NCI-H1417 treated with DMSO at 0.1 percent for 48 hours (cell line): ENCODE measurements around the gene SCGB2B2.
"Not testable (repeated sequence)": the region's sequence is repeated elsewhere in the genome, so short reads cannot be mapped to it uniquely, and the experiment has no call there.

Source experiments
- DNase-seq: peaks from one replicate; lab custom pipeline; 2025; lab: John Stamatoyannopoulos, UW

The SCGB2B2 gene

GRCh38 chr19:34676697-34677385 is at the start of gene SCGB2B2:
Gene SCGB2B2, minus strand, starts transcription at chr19:34677159. Its CDS starts 82,596 bp downstream, at chr19:34594563.
- peak; percentile 79 for DNase-seq

DNA sequence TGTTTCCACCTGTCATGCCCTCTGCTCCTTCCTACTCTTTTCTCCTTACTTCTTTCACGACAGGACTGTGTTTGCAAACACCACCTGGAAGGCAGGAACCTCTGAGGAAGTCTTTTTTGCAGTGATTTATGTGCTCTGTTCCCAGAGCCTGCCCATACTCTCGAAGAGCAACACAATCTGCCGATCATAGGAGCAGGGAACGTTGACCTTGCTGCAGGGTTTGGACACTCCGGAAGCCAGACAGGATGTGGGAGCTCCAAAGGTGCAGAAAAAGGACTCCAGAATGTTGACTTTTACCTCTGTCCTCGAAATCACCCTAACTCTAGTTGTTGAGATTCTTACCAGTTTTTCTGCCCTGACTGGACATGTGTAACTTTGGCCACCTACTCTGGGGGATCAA is 48.4 kb upstream of the SCGB2B2 start:
- DNase-seq: no peak

- DNase-seq: no peak
Observed at GRCh38 chr19:34722353-34722752, 45.4 kb upstream of the SCGB2B2 start.

- no peak for DNase-seq
Observed at GRCh38 chr19:34715357-34715756, 38.4 kb upstream of the SCGB2B2 start.

DNA sequence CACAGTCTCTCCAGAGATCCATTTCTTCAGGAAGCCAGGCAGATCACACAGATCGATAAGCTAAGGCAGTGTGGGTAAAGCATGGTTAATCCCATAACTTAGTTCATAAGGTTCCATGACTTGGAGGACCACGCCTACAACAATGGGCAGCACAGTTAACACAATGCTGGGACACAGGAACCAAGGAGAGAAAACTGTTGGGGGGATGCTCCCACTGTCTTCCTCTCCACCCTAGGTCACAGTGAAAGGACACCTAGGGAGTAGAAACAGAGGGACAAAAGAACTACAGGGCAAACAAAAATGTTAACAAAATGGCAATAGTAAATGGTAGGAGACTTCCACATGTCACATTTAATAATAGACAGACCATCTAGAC is 36.3 kb upstream of the SCGB2B2 start:
- no peak for DNase-seq

- DNase-seq: peak; percentile 17
Observed at GRCh38 chr19:34712395-34713261, 35.7 kb upstream of the SCGB2B2 start.

DNA sequence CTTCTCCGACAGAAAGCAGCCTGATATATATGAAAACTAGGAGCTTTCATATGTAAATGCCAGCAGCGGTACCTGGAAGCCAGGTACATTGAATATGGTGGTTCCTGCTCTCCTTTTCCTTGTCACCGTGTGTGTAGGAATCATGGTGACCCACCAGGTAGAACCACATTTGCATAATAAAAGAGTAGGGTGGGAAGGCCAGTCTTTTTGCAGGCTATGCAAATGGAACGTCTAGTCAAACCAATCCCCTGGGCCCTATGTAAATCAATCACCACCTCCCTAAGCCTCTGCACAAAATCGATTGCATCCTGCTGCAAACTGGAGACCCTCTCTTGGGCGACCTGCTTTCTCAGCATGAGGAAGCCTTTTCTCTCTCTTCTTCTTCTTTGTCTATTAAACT is 34.9 kb upstream of the SCGB2B2 start:
- no peak for DNase-seq

- no peak for DNase-seq
Observed at GRCh38 chr19:34707661-34708060, 30.7 kb upstream of the SCGB2B2 start.

DNA sequence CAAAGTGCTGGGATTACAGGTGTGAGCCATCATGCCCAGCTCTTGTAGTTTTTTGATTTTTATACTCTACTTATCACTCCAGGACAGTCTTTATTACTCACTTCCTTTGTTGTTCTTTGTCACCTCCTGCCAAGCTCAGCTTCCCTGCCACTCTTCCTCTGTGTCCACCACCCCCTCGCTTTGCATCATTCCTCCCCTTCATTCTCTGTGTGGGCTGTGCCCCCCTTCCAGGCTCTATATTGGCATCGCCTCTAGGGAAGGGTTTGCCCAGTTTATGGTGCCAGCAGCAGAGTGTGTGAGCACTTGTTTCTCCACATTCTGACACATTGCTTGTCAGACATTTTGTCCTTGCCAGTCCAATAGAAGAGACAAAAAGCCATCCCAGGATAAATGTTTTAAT is 15.6 kb upstream of the SCGB2B2 start:
- DNase-seq: no peak

DNA sequence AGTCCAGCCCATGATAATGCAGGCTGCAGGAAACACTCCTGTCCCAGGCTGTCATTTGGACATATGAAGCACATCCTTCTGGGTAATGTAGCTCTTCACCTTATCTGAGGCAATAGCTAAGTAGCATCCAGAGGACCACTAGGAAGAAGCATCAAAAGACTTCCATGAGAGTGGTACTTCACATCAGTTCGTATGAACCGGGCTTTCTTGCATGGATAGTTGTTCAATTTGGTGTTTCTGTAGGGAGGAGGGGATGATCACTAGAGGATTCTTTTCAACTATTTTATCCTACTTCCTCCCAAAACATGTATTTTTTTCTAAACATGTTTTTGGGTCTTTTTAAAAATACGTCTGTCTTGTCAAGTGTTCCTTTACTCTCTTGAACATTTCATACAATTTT is 13.4 kb upstream of the SCGB2B2 start:
- no peak for DNase-seq

DNA sequence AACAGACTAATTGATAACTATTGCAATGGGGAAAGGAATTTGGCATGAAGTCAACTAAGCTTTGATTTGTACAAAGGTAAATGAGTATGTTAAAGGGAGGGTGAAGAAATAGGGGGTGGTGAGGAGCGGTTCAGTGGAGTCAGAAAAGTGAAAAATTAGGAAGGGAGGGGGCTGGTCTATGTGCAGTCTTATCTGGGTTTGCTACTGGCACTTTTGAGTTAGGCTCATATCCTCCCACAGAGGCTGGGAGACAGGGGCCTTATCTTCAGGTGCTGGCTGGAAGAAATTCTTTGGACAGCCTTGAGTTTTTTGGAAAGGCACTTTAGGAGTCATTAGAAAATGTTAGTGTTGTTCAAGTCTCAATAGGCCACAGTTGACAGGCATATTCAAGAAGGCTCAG is 11.6 kb upstream of the SCGB2B2 start:
- no peak for DNase-seq

DNA sequence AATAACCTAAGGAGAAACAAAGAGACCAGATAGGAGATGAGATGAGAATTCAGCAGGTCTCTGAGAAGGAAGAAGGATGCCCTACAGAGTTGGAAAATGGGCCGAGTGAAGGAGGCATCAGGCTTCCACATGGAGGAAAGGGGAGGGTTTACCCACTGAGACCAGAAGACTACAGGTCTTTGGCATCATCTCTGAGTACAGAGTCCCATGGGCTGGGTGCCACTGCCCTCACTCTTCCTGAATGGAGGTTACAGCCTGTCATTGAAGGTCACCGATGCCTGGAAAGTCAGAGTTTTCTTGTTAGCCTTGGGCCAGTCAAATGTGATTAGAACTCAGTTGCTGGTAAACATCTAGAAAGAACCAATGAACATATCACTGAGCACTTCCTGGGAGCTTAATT is 10.4 kb upstream of the SCGB2B2 start:
- DNase-seq: no peak

GRCh38 chr19:34686455-34686854 is 9.5 kb upstream of the SCGB2B2 start:
- DNase-seq: no peak

DNA sequence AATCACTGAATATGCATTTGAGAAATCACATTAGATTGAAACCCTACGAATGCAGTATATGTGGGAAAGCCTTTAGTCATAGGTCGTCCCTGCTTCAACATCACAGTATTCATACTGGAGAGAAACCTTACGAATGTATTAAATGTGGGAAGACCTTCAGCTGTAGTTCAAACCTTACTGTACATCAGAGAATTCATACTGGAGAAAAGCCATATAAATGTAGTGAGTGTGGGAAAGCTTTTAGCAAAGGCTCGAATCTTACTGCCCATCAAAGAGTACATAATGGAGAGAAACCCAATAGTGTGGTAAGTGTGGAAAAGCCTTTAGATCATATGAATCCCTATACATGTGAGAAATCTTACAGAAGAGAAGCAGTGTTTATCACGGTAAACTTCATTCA is 8.3 kb upstream of the SCGB2B2 start:
- not testable (repeated sequence) for DNase-seq

GRCh38 chr19:34681478-34681877 is 4.5 kb upstream of the SCGB2B2 start:
- DNase-seq: no peak

DNA sequence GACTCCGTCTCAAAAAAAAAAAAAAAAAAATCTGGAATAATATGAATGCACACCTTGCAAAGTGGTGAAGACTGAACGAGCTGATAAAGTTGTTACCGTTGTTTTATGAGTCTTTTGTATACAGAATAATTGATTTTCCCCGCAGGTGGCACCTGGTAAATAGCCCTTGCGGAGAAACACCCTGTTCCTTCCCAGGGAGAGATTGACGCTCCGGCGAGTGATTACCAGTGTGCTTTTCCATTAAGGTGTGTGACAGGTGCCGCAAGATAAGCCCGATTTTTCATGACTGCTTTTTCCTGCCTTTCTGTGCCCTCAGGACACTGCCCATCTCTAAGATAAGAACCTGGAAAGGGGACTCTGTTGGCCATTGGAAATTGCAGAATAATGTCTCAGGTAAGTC is 1.5 kb upstream of the SCGB2B2 start:
- DNase-seq: peak; percentile 6

DNA sequence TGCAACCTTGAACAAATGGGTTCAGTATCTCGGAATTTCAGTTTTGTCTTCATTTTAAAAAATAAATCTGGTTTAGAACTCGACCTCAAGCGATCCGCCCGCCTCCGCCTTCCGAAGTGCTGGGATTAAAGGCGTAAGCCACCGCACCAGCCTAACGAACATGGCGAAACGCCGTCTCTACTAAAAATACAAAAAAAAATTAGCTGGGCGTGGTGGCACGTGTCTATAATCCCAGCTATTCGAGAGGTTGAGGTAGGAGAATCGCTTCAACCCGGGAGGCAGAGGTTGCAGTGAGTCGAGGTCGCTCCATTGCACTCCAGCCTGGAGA is 1.1 kb upstream of the SCGB2B2 start:
- DNase-seq: no peak

- DNase-seq: peak; percentile 79
Observed at GRCh38 chr19:34677386-34678084, 576 bp upstream of the SCGB2B2 start, which contains the start of gene ZNF302. Gene ZNF302, plus strand, starts transcription at chr19:34677678. Its CDS starts 1,127 bp downstream, at chr19:34678805.

GRCh38 chr19:34675919-34676318 is 1.0 kb downstream of the SCGB2B2 start:
- no peak for DNase-seq

DNA sequence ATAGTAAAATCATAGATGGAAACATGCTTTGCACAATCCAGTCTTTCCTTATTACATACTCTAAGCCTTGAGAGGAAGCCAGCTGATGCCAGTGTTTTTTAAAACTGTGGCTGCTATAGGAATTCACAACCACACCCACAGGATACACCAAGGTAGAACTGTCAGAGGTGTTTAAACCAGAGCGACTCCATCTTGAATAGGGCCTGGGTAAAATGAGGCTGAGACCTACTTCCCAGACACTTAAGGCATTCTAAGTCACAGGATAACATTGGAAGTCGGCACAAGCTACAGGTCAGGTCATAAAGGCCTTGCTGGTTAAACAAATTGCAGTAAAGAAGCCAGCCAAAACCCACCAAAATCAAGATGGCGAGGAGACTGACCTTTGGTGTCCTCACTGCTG is 1.7 kb downstream of the SCGB2B2 start:
- no peak for DNase-seq

GRCh38 chr19:34673590-34673989 is 3.4 kb downstream of the SCGB2B2 start:
- DNase-seq: no peak

GRCh38 chr19:34671972-34672371 is 5.0 kb downstream of the SCGB2B2 start:
- no peak for DNase-seq

DNA sequence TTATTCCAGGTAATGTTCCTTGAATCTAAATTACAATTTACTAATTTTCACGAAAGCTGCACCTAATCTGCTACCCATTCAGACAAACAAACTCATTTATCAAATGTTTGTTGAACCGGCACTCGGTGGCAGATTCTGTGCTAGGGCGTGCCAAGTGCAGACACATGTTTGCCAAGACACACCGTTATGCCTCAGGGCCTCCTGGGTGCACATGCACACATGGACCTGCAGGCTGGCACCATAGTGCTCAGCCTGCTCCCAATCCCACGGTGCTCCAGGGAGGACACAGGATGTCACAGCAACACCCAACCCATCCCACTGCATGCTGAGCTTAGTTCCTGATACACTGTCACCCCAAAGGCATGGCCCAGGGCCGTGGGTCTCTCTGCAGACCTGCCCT is 7.7 kb downstream of the SCGB2B2 start:
- no peak for DNase-seq
